OCI-LY3 (cell line): Measurements from ENCODE around the gene RNGTT.

Source experiments
- H2AFZ ChIP-seq: fragments of 200-600, 300-600 bp; shearing (Covaris generic); 2 replicates; pipeline ENCODE4 v1.6.0; 2014; ENCODE audit warnings: antibody characterized with exemption, low read depth, low read length
- H3K27ac ChIP-seq: fragments of 200-600, 300-600 bp; sonication (generic); 2 replicates; pipeline ENCODE4 v1.5.1; 2014; ENCODE audit warnings: mild to moderate bottlenecking, low read length, moderate library complexity, mixed read lengths
- H3K27me3 ChIP-seq: fragments of 200-600, 300-600 bp; sonication (generic); 2 replicates; pipeline ENCODE4 v1.6.1; 2014; ENCODE audit warnings: low read depth, low read length, mixed read lengths
- H3K36me3 ChIP-seq: fragments of 200-600, 300-600 bp; sonication (generic); replicated peaks from 2 replicates; pipeline ENCODE3; 2014; ENCODE audit warnings: low read depth, low read length, mixed read lengths
- H3K4me1 ChIP-seq: fragments of 300-600, 200-600 bp; sonication (generic); 2 replicates; pipeline ENCODE4 v1.6.1; 2014; ENCODE audit warnings: low read length, mixed read lengths
- H3K4me2 ChIP-seq: fragments of 200-600, 300-600 bp; sonication (generic); 2 replicates; pipeline ENCODE4 v1.6.1; 2014; ENCODE audit warnings: low read length, mixed read lengths
- H3K4me3 ChIP-seq: fragments of 300-600, 200-600 bp; sonication (generic); 2 replicates; pipeline ENCODE4 v1.5.1; 2014; ENCODE audit warnings: antibody characterized with exemption, mild to moderate bottlenecking, low read length, moderate library complexity
- H3K79me2 ChIP-seq: fragments of 300-600, 200-600 bp; shearing (Covaris generic); 2 replicates; pipeline ENCODE4 v1.6.1; 2014; ENCODE audit warnings: mild to moderate bottlenecking, low read length, mixed read lengths
- H3K9ac ChIP-seq: fragments of 300-600, 200-600 bp; shearing (Covaris generic); 2 replicates; pipeline ENCODE4 v1.6.0; 2014; ENCODE audit warnings: mild to moderate bottlenecking, low read length, moderate library complexity
- H3K9me3 ChIP-seq: fragments of 200-600, 300-600 bp; shearing (Covaris generic); 2 replicates; pipeline ENCODE4 v1.6.1; 2014; ENCODE audit warnings: low read length, mixed read lengths; ENCODE audit not compliant: insufficient read depth
- H4K20me1 ChIP-seq: fragments of 200-600, 300-600 bp; sonication (generic); 2 replicates; pipeline ENCODE4 v1.6.1; 2016; ENCODE audit warnings: low read length, mixed read lengths; ENCODE audit not compliant: insufficient read depth
- CTCF ChIP-seq: fragments of 200-600, 300-600 bp; sonication (generic); IDR thresholded peaks from 2 replicates; pipeline ENCODE4 v1.5.1; 2014; ENCODE audit warnings: antibody characterized with exemption, low read length, low read depth
- EZH2phosphoT487 ChIP-seq: fragments of 200-600 bp; shearing (Covaris generic); IDR thresholded peaks from 2 replicates; pipeline ENCODE4 v1.6.1; 2018; ENCODE audit warnings: antibody characterized with exemption, mixed run types, low read depth

RNGTT gene

GRCh38 chr6:88869263-88870020 is 94.0 kb downstream of the RNGTT start:
- no peaks in the 10 kb centered on the region for H3K36me3 ChIP-seq
- no peak overlapping the region for H2AFZ ChIP-seq
- H3K27ac ChIP-seq = no peak overlapping the region
- no peak for TF ChIP-seq CTCF
- TF ChIP-seq EZH2phosphoT487 = no peak
- no peaks in the 10 kb centered on the region for H3K9me3 ChIP-seq
- no peak overlapping the region for H3K4me3 ChIP-seq
- H4K20me1 ChIP-seq = no peaks in the 10 kb centered on the region
- H3K4me2 ChIP-seq = no peak overlapping the region
- H3K9ac ChIP-seq = no peak overlapping the region
- H3K79me2 ChIP-seq = no peaks in the 10 kb centered on the region
- no peaks in the 10 kb centered on the region for H3K27me3 ChIP-seq
- H3K4me1 ChIP-seq = peaks cover 22% of the 10 kb centered on the region

GRCh38 chr6:88867841-88868731 is 95.3 kb downstream of the RNGTT start:
- H3K9me3 ChIP-seq = no peaks in the 10 kb centered on the region

GRCh38 chr6:88866856-88867255 is 96.6 kb downstream of the RNGTT start:
- no peak for TF ChIP-seq EZH2phosphoT487
- no peak for TF ChIP-seq CTCF
- Histone ChIP-seq H3K27ac (no peak overlapping the region), H3K9ac (no peak overlapping the region), H3K27me3 (no peaks in the 10 kb centered on the region), H3K4me1 (peaks cover 22% of the 10 kb centered on the region), H3K4me3 (no peak overlapping the region), H3K79me2 (no peaks in the 10 kb centered on the region), H3K9me3 (no peaks in the 10 kb centered on the region), H3K36me3 (peaks cover 3% of the 10 kb centered on the region), H4K20me1 (no peaks in the 10 kb centered on the region), H3K4me2 (no peak overlapping the region), H2AFZ (no peak overlapping the region)

More at GRCh38 chr6:88867841-88868731, 95.3 kb downstream of the RNGTT start:
- H3K4me1 ChIP-seq = peaks cover 22% of the 10 kb centered on the region
- H3K79me2 ChIP-seq = no peaks in the 10 kb centered on the region
- H4K20me1 ChIP-seq = no peaks in the 10 kb centered on the region
- no peak overlapping the region for H3K4me2 ChIP-seq
- H3K36me3 ChIP-seq = no peaks in the 10 kb centered on the region
- no peak for TF ChIP-seq CTCF
- no peak for TF ChIP-seq EZH2phosphoT487
- no peak overlapping the region for H3K4me3 ChIP-seq
- no peak overlapping the region for H2AFZ ChIP-seq
- H3K27ac ChIP-seq = no peak overlapping the region
- no peaks in the 10 kb centered on the region for H3K27me3 ChIP-seq
- H3K9ac ChIP-seq = no peak overlapping the region

GRCh38 chr6:88865275-88865674 is 98.1 kb downstream of the RNGTT start:
- H3K4me3 ChIP-seq = no peak overlapping the region
- peaks cover 22% of the 10 kb centered on the region for H3K4me1 ChIP-seq
- H4K20me1 ChIP-seq = no peaks in the 10 kb centered on the region
- no peak overlapping the region for H3K27ac ChIP-seq
- peaks cover 3% of the 10 kb centered on the region for H3K36me3 ChIP-seq
- TF ChIP-seq EZH2phosphoT487 (no peak), CTCF (no peak)
- no peaks in the 10 kb centered on the region for H3K9me3 ChIP-seq
- no peak overlapping the region for H3K9ac ChIP-seq
- no peak overlapping the region for H3K4me2 ChIP-seq
- H3K27me3 ChIP-seq = no peaks in the 10 kb centered on the region
- H2AFZ ChIP-seq = no peak overlapping the region
- no peaks in the 10 kb centered on the region for H3K79me2 ChIP-seq
